ENCODE data around the gene CALD1.

Gene CALD1

GRCh38 chr7:134908289-134908688, 128.9 kb downstream of the CALD1 start:
- H3K27me3 ChIP-seq (ENCODE audit: insufficient read depth, low read length, poor library complexity) = no peaks in the 10 kb centered on the region
- ATAC-seq (ENCODE audit: insufficient read depth, low read depth) (no peak), DNase-seq (no peak)
- no peaks in the 10 kb centered on the region for H3K9me3 ChIP-seq (ENCODE audit: insufficient read depth, low read length, severe bottlenecking)
- H2AFZ ChIP-seq (ENCODE audit: low read depth, low read length) = no peak overlapping the region
- H3K4me3 ChIP-seq (ENCODE audit: low read depth in 1 of 2, low read length in 2 of 2) = no peak overlapping the region
- H3K27ac ChIP-seq (ENCODE audit: low read length) = no peak overlapping the region
- H3K4me1 ChIP-seq (ENCODE audit: insufficient read depth, low read length) = no peaks in the 10 kb centered on the region
- no peak overlapping the region for H3K9ac ChIP-seq (ENCODE audit: low read depth, low read length)
- H3K4me2 ChIP-seq (ENCODE audit: insufficient read depth, low read length) = no peak overlapping the region
- H3K79me2 ChIP-seq (ENCODE audit: insufficient read depth, low read length) = no peaks in the 10 kb centered on the region
- H3K36me3 ChIP-seq (ENCODE audit: insufficient read depth, low read length) = no peaks in the 10 kb centered on the region
- TF ChIP-seq EZH2 (IDR thresholded peaks at IDR 0.05; ENCODE audit: borderline replicate concordance, low read depth, low read length, severe bottlenecking) = no peak
- TF ChIP-seq CTCF (IDR thresholded peaks at IDR 0.05; ENCODE audit: borderline replicate concordance, extremely low read depth, low read length, poor library complexity, severe bottlenecking) = no peak
- no peaks in the 10 kb centered on the region for H4K20me1 ChIP-seq (ENCODE audit: insufficient read depth, low read length)

GRCh38 chr7:134910214-134910890, 130.9 kb downstream of the CALD1 start:
- TF ChIP-seq EZH2 (IDR thresholded peaks at IDR 0.05; ENCODE audit: borderline replicate concordance, low read depth, low read length, severe bottlenecking) (no peak), CTCF (IDR thresholded peaks at IDR 0.05; ENCODE audit: borderline replicate concordance, extremely low read depth, low read length, poor library complexity, severe bottlenecking) (no peak)
- Histone ChIP-seq H4K20me1 (ENCODE audit: insufficient read depth, low read length) (no peaks in the 10 kb centered on the region), H3K27me3 (ENCODE audit: insufficient read depth, low read length, poor library complexity) (peaks cover 3% of the 10 kb centered on the region), H3K4me2 (ENCODE audit: insufficient read depth, low read length) (no peak overlapping the region), H3K79me2 (ENCODE audit: insufficient read depth, low read length) (no peaks in the 10 kb centered on the region), H2AFZ (ENCODE audit: low read depth, low read length) (no peak overlapping the region), H3K9ac (ENCODE audit: low read depth, low read length) (no peak overlapping the region), H3K4me3 (ENCODE audit: low read depth in 1 of 2, low read length in 2 of 2) (no peak overlapping the region), H3K36me3 (ENCODE audit: insufficient read depth, low read length) (no peaks in the 10 kb centered on the region), H3K4me1 (ENCODE audit: insufficient read depth, low read length) (no peaks in the 10 kb centered on the region), H3K9me3 (ENCODE audit: insufficient read depth, low read length, severe bottlenecking) (no peaks in the 10 kb centered on the region), H3K27ac (ENCODE audit: low read length) (no peak overlapping the region)
- DNase-seq (no peak), ATAC-seq (ENCODE audit: insufficient read depth, low read depth) (no peak)

DNA sequence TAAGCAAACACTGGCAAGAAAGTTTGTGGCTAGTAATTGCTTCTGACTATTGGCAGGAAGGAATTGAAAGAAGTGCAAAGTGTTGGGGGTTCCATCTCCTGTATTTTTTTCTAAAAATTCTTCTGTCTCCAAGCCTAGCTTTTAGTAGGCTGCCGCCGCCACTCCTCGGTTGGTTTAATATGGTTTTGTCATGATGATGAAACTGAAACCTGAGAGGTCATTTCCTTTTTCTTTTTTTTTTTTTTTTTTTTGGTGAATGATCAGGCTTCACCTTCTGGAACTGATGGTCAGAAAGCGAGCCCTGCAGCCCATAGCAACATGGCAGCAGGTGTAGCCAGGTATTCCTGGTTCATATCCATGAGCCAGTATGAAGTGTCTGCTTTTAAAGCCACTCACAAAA, 131.5 kb downstream of the CALD1 start:
- Histone ChIP-seq H3K4me2 (ENCODE audit: insufficient read depth, low read length) (no peak overlapping the region), H3K27ac (ENCODE audit: low read length) (no peak overlapping the region), H4K20me1 (ENCODE audit: insufficient read depth, low read length) (no peaks in the 10 kb centered on the region), H3K4me3 (ENCODE audit: low read depth in 1 of 2, low read length in 2 of 2) (no peak overlapping the region), H3K9me3 (ENCODE audit: insufficient read depth, low read length, severe bottlenecking) (no peaks in the 10 kb centered on the region), H2AFZ (ENCODE audit: low read depth, low read length) (no peak overlapping the region), H3K79me2 (ENCODE audit: insufficient read depth, low read length) (no peaks in the 10 kb centered on the region), H3K27me3 (ENCODE audit: insufficient read depth, low read length, poor library complexity) (peaks cover 3% of the 10 kb centered on the region), H3K9ac (ENCODE audit: low read depth, low read length) (no peak overlapping the region), H3K36me3 (ENCODE audit: insufficient read depth, low read length) (no peaks in the 10 kb centered on the region), H3K4me1 (ENCODE audit: insufficient read depth, low read length) (no peaks in the 10 kb centered on the region)
- no peak for DNase-seq
- no peak for ATAC-seq (ENCODE audit: insufficient read depth, low read depth)
- TF ChIP-seq EZH2 (IDR thresholded peaks at IDR 0.05; ENCODE audit: borderline replicate concordance, low read depth, low read length, severe bottlenecking) (no peak), CTCF (IDR thresholded peaks at IDR 0.05; ENCODE audit: borderline replicate concordance, extremely low read depth, low read length, poor library complexity, severe bottlenecking) (no peak)

All from DND-41 (cell line).